Skeletal muscle tissue (tissue), 4 donors: ENCODE measurements around the gene ZNF428. TPM values are rescaled to one million over a fixed set of nuclear protein-coding genes. Genes with fewer than 3 reads are reported as not detected.
A peak's percentile ranks its signal among the peaks of the same experiment; 100 is the strongest.
"Not testable (repeated sequence)": the region's sequence is repeated elsewhere in the genome, so short reads cannot be mapped to it uniquely, and the experiment has no call there.

Experiments
- H3K27ac ChIP-seq: one replicate; pipeline ENCODE4 v1.7.0; 2013; ENCODE audit warnings: mild to moderate bottlenecking, low read depth, low read length, inconsistent platforms
- H3K27me3 ChIP-seq, 3 donors: one replicate each; pipeline ENCODE4 v1.7.0; 2013; ENCODE audit warnings: low read length in 3 of 3; ENCODE audit not compliant: control insufficient read depth in 3 of 3, insufficient read depth in 3 of 3
- H3K36me3 ChIP-seq, 3 donors: one replicate each; pipeline ENCODE4 v1.7.0; 2013; ENCODE audit warnings: low read length in 3 of 3; ENCODE audit not compliant: control insufficient read depth in 3 of 3, insufficient read depth in 3 of 3
- H3K4me1 ChIP-seq, 3 donors: one replicate each; pipeline ENCODE4 v1.7.0; 2013; ENCODE audit warnings: low read length in 3 of 3, mild to moderate bottlenecking in 3 of 3; ENCODE audit not compliant: control insufficient read depth in 3 of 3, insufficient read depth in 3 of 3
- H3K4me3 ChIP-seq, 3 donors: one replicate each; pipeline ENCODE4 v1.7.0; 2013; ENCODE audit warnings: low read length in 3 of 3
- H3K9ac ChIP-seq, 3 donors: one replicate each; pipeline ENCODE4 v1.7.0; 2013; ENCODE audit warnings: low read length in 3 of 3, mild to moderate bottlenecking in 3 of 3, moderate library complexity in 2 of 3, low read depth in 1 of 3
- H3K9me3 ChIP-seq, 3 donors: one replicate each; pipeline ENCODE4 v1.7.0; 2013; ENCODE audit warnings: low read length in 3 of 3; ENCODE audit not compliant: control insufficient read depth in 3 of 3
- total RNA-seq: library from RNA; depleted of rRNA; stranded (reverse); fragments of >200 nt; gene quantifications from one replicate; pipeline ENCODE4 v1.2.3, GENCODE V29; 2014
- donor health status: Osteomylitis.

The ZNF428 gene
- total RNA-seq, 1 donor from 2014 or later: 44.9 TPM

DNA sequence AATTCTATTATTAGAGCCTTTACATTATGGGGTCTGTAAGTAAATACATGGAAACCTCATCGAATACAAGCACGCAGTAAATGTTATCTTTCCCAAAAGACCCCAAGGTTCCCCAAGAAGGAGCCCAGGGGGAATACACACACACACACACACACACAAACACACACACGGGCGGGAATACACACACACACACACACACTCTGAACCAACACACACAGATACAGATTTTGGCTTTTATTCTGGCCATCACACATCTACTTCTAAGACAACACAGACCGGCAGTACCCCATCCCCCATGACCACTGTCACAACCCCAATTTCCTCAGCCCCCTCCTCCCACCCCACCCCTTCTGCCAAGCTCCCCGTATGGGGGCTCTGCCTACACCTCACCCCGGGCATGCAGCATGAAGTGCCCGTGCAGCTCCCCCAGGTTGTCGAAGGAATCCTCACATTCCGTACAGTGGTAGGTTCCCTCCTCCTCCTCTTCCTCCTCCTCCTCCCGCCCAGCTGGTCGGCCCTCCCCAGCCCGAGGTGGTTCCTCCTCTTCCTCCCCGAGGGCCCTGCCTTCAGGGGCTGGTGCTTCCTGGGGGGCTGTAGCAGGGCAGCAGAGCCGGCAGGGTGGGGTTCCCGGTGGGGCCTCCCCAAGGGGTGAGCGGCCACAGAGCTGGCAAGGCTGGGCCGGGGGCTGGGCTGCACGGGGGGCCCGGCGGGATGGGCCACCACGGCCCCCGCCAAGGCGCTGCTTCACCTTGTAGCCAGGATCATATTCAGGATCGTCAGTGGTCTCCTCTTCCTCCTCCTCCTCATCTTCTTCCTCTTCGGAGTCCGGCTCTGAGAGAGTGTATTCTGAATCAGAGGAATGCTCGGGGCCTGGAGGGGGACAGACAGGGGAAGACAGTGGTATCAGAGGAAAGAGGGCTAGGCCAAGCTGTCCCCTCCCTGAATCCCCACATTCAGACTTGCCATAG lies 11.9 kb downstream of the ZNF428 start:
- no peak overlapping the region for H3K4me3 ChIP-seq
- H3K36me3 ChIP-seq: peaks cover 8 to 17% (median 8%) of the 10 kb centered on the region in 3 donors
- H3K27ac ChIP-seq: peak overlapping the region; percentile 19

DNA sequence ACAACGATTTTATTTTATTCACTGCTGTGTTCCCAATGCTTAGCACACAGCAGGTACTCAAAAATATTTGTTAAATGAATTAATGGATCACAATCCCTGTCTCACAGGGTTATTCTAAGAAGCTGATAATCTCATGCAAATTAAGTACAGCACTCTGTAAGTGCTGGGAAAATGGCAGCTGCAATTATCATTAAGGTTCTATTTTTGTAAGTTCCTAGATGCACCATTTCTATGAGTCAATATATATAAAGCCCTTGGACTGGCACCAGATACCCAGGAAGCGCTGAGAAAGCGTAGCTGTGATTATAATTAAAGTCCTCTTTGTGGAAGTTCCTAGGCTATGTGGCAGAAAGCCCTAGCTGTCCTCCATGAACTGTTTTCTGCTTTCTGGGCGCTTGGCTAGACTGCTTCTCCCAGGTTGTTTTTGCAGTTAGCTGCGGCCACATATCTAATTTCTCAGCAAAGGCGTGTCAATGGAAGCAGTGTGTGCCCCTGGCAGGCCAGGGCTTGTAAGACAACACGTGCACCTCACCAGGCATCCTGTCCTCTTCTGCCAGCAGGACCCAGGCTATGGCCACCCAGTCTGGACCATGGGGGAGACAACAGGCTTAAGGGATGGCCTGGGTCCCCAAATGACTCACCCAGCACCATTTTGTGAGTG lies 12.7 kb downstream of the ZNF428 start:
- H3K9me3 ChIP-seq: no peaks in the 10 kb centered on the region
- peak overlapping the region; percentile 19 for H3K27ac ChIP-seq
- H3K9ac ChIP-seq: no peak overlapping the region
- H3K4me3 ChIP-seq: no peak overlapping the region
- peaks cover 0 to 4% (median 0%) of the 10 kb centered on the region in 3 donors for H3K4me1 ChIP-seq
- no peaks in the 10 kb centered on the region for H3K27me3 ChIP-seq
- H3K36me3 ChIP-seq: peaks cover 4 to 10% (median 5%) of the 10 kb centered on the region in 3 donors

More for the DNA sequence above, 11.9 kb downstream of the ZNF428 start:
- H3K9me3 ChIP-seq: no peaks in the 10 kb centered on the region
- peaks cover 0 to 4% (median 0%) of the 10 kb centered on the region in 3 donors for H3K4me1 ChIP-seq
- H3K27me3 ChIP-seq: no peaks in the 10 kb centered on the region
- no peak overlapping the region for H3K9ac ChIP-seq

- no peaks in the 10 kb centered on the region for H3K9me3 ChIP-seq
- no peak overlapping the region for H3K4me3 ChIP-seq
- H3K9ac ChIP-seq: no peak overlapping the region
- H3K27me3 ChIP-seq: no peaks in the 10 kb centered on the region
- H3K36me3 ChIP-seq: peaks cover 4 to 10% (median 9%) of the 10 kb centered on the region in 3 donors
- H3K4me1 ChIP-seq: peaks cover 0 to 4% (median 0%) of the 10 kb centered on the region in 3 donors
- H3K27ac ChIP-seq: no peak overlapping the region
Measured at GRCh38 chr19:43605875-43606568, 13.4 kb downstream of the ZNF428 start.

- H3K27me3 ChIP-seq, H3K9ac ChIP-seq, H3K27ac ChIP-seq, H3K4me3 ChIP-seq, H3K9me3 ChIP-seq: not testable (repeated sequence)
- peaks cover 9 to 24% (median 15%) of the 10 kb centered on the region in 3 donors for H3K36me3 ChIP-seq
- peaks cover 15 to 26% (median 18%) of the 10 kb centered on the region in 3 donors for H3K4me1 ChIP-seq
Measured at GRCh38 chr19:43600326-43600725, 19.1 kb downstream of the ZNF428 start.

DNA sequence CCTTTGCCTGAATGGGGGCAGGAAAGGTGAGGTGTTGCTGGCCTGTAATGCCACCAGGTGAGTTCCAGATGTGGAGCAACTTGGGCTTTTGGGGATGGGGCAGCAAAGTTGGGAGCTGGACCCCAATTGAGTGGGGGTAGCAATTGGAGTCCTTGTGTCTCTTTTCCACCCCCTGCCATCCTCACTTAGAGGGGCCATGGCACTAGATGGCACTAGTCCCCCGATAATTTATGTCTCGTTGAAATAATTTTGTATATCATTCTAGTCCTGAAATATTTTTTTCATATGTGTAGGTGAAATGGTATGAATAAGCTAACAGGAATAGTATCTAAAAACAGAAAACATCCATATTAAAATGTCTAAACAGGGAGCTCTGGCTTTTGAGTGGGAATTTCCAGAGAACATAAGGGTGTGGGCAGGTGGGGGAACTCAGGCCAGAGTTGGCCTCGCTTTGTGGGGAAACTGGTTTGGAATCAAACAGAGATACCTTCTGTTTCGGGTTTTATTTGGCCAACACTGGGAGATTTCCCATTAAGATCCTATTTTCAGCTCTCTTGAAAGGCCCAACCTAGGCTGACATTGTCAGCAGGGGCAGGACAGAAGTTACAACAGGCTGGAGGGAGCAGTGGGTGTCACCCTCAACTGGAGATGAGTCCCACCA lies 19.7 kb downstream of the ZNF428 start:
- Histone ChIP-seq H3K27ac (no peak overlapping the region), H3K4me1 (peaks cover 21 to 32% (median 24%) of the 10 kb centered on the region in 3 donors), H3K9me3 (no peaks in the 10 kb centered on the region), H3K36me3 (peaks cover 9 to 24% (median 15%) of the 10 kb centered on the region in 3 donors), H3K27me3 (no peaks in the 10 kb centered on the region), H3K4me3 (no peak overlapping the region), H3K9ac (no peak overlapping the region)

DNA sequence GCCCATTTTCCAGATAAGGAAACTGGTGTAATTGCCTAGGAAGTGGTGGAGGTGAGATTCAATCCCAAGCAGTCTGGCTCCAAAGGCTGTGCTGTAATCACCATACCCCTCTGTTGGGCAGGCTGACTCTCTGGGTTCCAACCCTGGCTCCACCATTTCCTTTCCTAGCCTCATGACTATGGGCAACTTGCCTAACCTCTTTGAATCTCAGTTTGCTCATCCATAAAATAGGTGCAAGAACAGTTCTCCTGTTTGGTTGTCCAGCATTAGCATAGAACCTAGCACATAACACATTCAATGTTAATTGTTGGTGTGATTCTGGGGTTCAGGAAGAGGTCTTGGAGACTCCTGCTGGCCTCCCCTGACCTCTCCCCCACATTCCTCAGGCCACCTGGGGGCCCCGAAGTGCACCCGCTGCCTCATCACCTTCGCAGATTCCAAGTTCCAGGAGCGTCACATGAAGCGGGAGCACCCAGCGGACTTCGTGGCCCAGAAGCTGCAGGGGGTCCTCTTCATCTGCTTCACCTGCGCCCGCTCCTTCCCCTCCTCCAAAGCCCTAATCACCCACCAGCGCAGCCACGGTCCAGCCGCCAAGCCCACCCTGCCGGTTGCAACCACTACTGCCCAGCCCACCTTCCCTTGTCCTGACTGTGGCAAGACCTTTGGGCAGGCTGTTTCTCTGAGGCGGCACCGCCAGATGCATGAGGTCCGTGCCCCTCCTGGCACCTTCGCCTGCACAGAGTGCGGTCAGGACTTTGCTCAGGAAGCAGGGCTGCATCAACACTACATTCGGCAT lies 20.8 kb downstream of the ZNF428 start:
- no peak overlapping the region for H3K4me3 ChIP-seq
- no peaks in the 10 kb centered on the region for H3K9me3 ChIP-seq
- H3K4me1 ChIP-seq: peaks cover 31 to 43% (median 33%) of the 10 kb centered on the region in 3 donors
- H3K36me3 ChIP-seq: peaks cover 11 to 29% (median 15%) of the 10 kb centered on the region in 3 donors
- no peak overlapping the region for H3K9ac ChIP-seq
- no peaks in the 10 kb centered on the region for H3K27me3 ChIP-seq
- no peak overlapping the region for H3K27ac ChIP-seq

DNA sequence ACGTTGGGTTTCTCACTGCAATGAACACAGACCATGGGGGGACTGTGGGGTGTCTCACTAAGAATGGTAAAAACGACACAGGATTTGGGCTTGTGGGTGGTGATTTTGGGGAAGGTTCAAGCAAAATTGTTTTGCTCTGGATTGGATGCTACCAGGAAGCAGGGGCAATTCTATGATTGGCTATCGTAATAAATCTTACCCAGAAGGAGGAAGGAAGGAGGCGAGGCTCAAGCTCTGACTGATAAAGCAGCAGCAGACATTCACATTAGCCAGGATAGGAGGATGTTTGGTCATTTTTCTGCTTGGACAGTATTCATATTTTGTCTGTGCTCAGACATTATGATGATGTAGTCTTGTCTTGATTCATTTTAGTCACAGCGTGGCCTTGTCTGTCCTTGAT lies 21.6 kb downstream of the ZNF428 start:
- peaks cover 32 to 48% (median 37%) of the 10 kb centered on the region in 3 donors for H3K4me1 ChIP-seq
- H3K36me3 ChIP-seq: peaks cover 18 to 34% (median 19%) of the 10 kb centered on the region in 3 donors
- H3K27me3 ChIP-seq: no peaks in the 10 kb centered on the region
- peak overlapping the region in 2 of 3 donors; percentile 98 to 99 for H3K9ac ChIP-seq
- H3K9me3 ChIP-seq: no peaks in the 10 kb centered on the region
- H3K27ac ChIP-seq: no peak overlapping the region
- H3K4me3 ChIP-seq: peak overlapping the region; percentile 94 to 99 (median 96)

- H3K9ac ChIP-seq: peak overlapping the region; percentile 98 to 99 (median 98)
- peaks cover 23 to 39% (median 28%) of the 10 kb centered on the region in 3 donors for H3K36me3 ChIP-seq
- peak overlapping the region; percentile 99 for H3K27ac ChIP-seq
- H3K27me3 ChIP-seq: no peaks in the 10 kb centered on the region
- H3K9me3 ChIP-seq: no peaks in the 10 kb centered on the region
- H3K4me3 ChIP-seq: peak overlapping the region; percentile 94 to 99 (median 96)
- H3K4me1 ChIP-seq: peaks cover 32 to 48% (median 37%) of the 10 kb centered on the region in 3 donors
Measured at GRCh38 chr19:43596842-43597461, 22.5 kb downstream of the ZNF428 start.
